DND-41 (cell line): ENCODE measurements around the gene LAGE3.

Experiments
- ATAC-seq: fragments of 200-7000 bp; cut with Tn5 transposase; 3 replicates; pipeline ENCODE4 v1.9.1; 2021; ENCODE audit warnings: low read depth; ENCODE audit not compliant: insufficient read depth
- DNase-seq: peaks from one replicate; pipeline ENCODE4 v3.0.0-alpha.2; 2020
- H2AFZ ChIP-seq: 2 replicates; pipeline ENCODE4 v1.6.0; 2012; ENCODE audit warnings: low read depth, low read length
- H3K27ac ChIP-seq: 2 replicates; pipeline ENCODE4 v1.5.1; 2012; ENCODE audit warnings: low read length, inconsistent platforms
- H3K27me3 ChIP-seq: fragments of 200-600 bp; sonication (generic); 2 replicates; pipeline ENCODE4 v1.6.0; 2012; ENCODE audit warnings: low read length, mild to moderate bottlenecking, inconsistent platforms; ENCODE audit not compliant: insufficient read depth, poor library complexity
- H3K36me3 ChIP-seq: 2 replicates; pipeline ENCODE4 v1.5.1; 2012; ENCODE audit warnings: low read length, inconsistent platforms; ENCODE audit not compliant: insufficient read depth
- H3K4me1 ChIP-seq: 2 replicates; pipeline ENCODE4 v1.5.1; 2012; ENCODE audit warnings: mild to moderate bottlenecking, low read length; ENCODE audit not compliant: insufficient read depth
- H3K4me2 ChIP-seq: 2 replicates; pipeline ENCODE4 v1.6.0; 2012; ENCODE audit warnings: mild to moderate bottlenecking, moderate library complexity, low read length, inconsistent platforms; ENCODE audit not compliant: insufficient read depth
- H3K4me3 ChIP-seq, 2 experiments: fragments of 200-600 bp in 1 of 2; shearing (Covaris generic) in 1 of 2; 2 replicates each; pipeline ENCODE4 v1.5.1; 2012 to 2016; ENCODE audit warnings: inconsistent platforms in 2 of 2, low read length in 2 of 2, mild to moderate bottlenecking in 2 of 2, low read depth in 1 of 2, moderate library complexity in 1 of 2
- H3K79me2 ChIP-seq: 2 replicates; pipeline ENCODE4 v1.6.0; 2012; ENCODE audit warnings: low read length, inconsistent platforms; ENCODE audit not compliant: insufficient read depth
- H3K9ac ChIP-seq: 2 replicates; pipeline ENCODE4 v1.6.0; 2012; ENCODE audit warnings: low read depth, mild to moderate bottlenecking, inconsistent platforms, low read length, moderate library complexity
- H3K9me3 ChIP-seq: 2 replicates; pipeline ENCODE4 v1.5.1; 2012; ENCODE audit warnings: low read length, moderate library complexity, mild to moderate bottlenecking, inconsistent platforms; ENCODE audit not compliant: insufficient read depth, severe bottlenecking
- H4K20me1 ChIP-seq: 2 replicates; pipeline ENCODE4 v1.6.0; 2012; ENCODE audit warnings: low read length; ENCODE audit not compliant: insufficient read depth
- CTCF ChIP-seq: IDR thresholded peaks from 2 replicates; pipeline ENCODE4 v1.5.1; 2012; ENCODE audit warnings: borderline replicate concordance, low read length, moderate library complexity, mild to moderate bottlenecking; ENCODE audit not compliant: poor library complexity, severe bottlenecking; ENCODE audit errors: extremely low read depth
- EZH2 ChIP-seq: IDR thresholded peaks from 3 replicates; pipeline ENCODE4 v1.6.1; 2012; ENCODE audit warnings: borderline replicate concordance, low read depth, mild to moderate bottlenecking, moderate library complexity, low read length, inconsistent platforms; ENCODE audit not compliant: severe bottlenecking

LAGE3 gene, protein sequence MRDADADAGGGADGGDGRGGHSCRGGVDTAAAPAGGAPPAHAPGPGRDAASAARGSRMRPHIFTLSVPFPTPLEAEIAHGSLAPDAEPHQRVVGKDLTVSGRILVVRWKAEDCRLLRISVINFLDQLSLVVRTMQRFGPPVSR

GRCh38 chrX:154478728-154479622, at the start of gene LAGE3:
TSS of gene LAGE3 (minus strand) at chrX:154479281. CDS start at chrX:154478915, 366 bp downstream.
- peak within 1 kb of the TSS; percentile 93 for H3K27ac ChIP-seq
- H2AFZ ChIP-seq: peak within 1 kb of the TSS; percentile 80

DNA sequence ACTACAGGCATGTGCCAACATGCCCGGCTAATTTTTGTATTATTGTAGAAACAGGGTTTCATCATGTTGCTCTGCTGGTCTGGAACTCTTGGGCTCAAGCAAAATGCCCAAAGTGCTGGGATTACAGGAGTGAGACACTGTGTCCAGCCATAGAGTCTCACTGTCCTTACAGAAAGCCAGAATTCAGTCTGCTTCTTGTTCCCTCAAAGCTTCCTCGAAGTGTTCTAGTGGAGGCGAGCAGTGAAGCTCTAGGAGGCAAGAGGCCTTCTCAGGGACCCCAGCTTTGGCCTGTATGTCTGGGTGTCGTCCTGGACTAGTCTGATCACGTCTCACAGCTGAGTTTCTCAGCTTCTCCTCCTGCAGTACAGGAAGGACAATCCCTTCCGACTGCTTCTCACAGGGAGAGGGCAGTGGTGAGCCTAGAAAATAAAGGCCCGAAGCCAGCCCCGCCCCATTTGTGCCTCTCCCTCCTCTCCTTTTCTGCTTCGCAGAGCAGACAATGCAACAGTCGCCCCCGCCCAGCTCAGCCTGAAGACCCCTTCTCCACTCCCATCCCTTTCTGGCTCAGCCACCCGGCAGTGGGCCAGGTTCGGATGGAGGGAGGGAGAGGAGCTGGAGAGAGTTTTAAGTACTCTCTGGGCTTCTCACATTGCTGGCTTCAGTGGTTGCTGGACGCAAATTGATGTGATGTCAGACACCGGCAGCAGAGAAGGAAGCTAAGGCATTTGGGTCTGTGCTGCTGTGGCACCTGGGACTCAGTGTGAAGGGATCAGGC, 48.0 kb upstream of the LAGE3 start:
- no peak overlapping the region for H3K9ac ChIP-seq
- H2AFZ ChIP-seq: no peak overlapping the region
- no peaks in the 10 kb centered on the region for H3K9me3 ChIP-seq
- H3K27ac ChIP-seq: no peak overlapping the region
- no peaks in the 10 kb centered on the region for H3K4me1 ChIP-seq
- H3K4me2 ChIP-seq: no peak overlapping the region
- peak; percentile 71 for ATAC-seq
- H3K36me3 ChIP-seq: peaks cover 1% of the 10 kb centered on the region; the same call in 1 of the 2 replicates
- no peaks in the 10 kb centered on the region for H3K79me2 ChIP-seq
- H3K27me3 ChIP-seq: no peaks in the 10 kb centered on the region
- peak; percentile 52 for DNase-seq
- H4K20me1 ChIP-seq: no peaks in the 10 kb centered on the region
- H3K4me3 ChIP-seq: no peak overlapping the region
- peak; percentile 36 for TF ChIP-seq CTCF
- TF ChIP-seq EZH2: no peak

More at GRCh38 chrX:154478728-154479622, at the start of gene LAGE3:
- H3K9ac ChIP-seq: peak within 1 kb of the TSS; percentile 80
- peak within 1 kb of the TSS; percentile 95 for H3K4me2 ChIP-seq
- peaks cover 6% of the 10 kb centered on the region for H3K79me2 ChIP-seq
- H4K20me1 ChIP-seq: peaks cover under 1% of the 10 kb centered on the region; the same call in 1 of the 2 replicates
- TF ChIP-seq CTCF (no peak), EZH2 (no peak)
- ATAC-seq (peak; percentile 89), DNase-seq (peak; percentile 91)
- H3K27me3 ChIP-seq: no peaks in the 10 kb centered on the region
- H3K4me1 ChIP-seq: peaks cover 27% of the 10 kb centered on the region
- peak within 1 kb of the TSS; percentile 39 to 73; a peak in 3 of 4 replicates for H3K4me3 ChIP-seq
- peaks cover 6% of the 10 kb centered on the region; the same call in 1 of the 2 replicates for H3K36me3 ChIP-seq
- H3K9me3 ChIP-seq: no peaks in the 10 kb centered on the region

DNA sequence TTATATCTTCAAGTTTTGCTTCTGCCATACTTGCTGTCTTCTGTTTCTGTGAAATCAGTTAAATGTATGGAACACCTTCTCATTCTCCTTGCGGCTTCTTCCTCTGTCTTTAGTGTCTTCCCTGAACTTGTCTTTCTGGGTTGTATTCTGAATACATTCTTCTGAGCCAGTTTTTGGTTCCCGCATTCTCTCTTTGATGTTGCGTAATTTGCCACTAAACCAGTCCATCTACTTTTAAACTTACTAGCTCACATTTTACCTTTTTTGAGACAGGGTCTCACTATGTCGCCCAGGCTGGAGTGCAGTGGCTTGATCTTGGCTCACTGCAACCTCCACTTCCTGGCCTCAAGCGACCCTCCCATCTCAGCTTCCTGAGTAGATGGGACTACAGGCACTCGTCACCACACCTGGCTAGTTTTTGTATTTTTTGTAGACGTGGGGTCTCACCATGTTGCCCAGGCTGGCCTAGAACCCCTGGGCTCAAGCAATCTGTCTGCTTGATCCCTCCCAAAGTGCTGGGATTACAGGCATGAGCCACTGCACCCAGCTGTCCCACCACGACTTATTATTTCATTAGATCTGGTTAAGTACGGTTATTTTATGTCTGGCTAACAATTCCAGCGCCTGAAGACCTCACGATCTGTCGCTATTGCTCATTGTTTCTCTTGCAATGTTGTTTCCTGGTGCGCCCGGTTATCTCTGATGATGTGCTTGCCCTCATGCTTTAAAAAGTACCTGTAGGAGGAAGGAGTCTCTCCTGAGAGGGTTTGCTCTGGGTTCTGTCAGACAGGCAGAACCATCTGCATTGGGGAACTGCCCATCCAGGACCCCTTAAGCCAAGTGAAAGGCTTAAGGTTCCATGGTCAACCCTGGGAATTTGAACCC, 46.8 kb upstream of the LAGE3 start:
- Histone ChIP-seq H3K36me3 (no peaks in the 10 kb centered on the region), H3K4me3 (no peak overlapping the region), H3K79me2 (no peaks in the 10 kb centered on the region)

More for the DNA sequence above, 46.8 kb upstream of the LAGE3 start:
- Histone ChIP-seq H3K27ac (no peak overlapping the region), H3K9ac (no peak overlapping the region), H3K4me1 (no peaks in the 10 kb centered on the region), H4K20me1 (no peaks in the 10 kb centered on the region), H3K9me3 (no peaks in the 10 kb centered on the region), H2AFZ (no peak overlapping the region), H3K27me3 (no peaks in the 10 kb centered on the region), H3K4me2 (no peak overlapping the region)
- ATAC-seq: no peak
- no peak for TF ChIP-seq EZH2
- no peak for DNase-seq
